RCC 7860 (cell line): ENCODE measurements around the gene PPP1R37.

Source experiments
- DNase-seq: peaks from one replicate; pipeline ENCODE4 v3.0.0-alpha.2; 2015; ENCODE audit warnings: low spot score
- FAIRE-seq: peaks from 2 replicates; lab custom pipeline; 2012; peaks lifted over from hg19 to GRCh38; lab: Jason Lieb, UNC

Gene PPP1R37

DNA sequence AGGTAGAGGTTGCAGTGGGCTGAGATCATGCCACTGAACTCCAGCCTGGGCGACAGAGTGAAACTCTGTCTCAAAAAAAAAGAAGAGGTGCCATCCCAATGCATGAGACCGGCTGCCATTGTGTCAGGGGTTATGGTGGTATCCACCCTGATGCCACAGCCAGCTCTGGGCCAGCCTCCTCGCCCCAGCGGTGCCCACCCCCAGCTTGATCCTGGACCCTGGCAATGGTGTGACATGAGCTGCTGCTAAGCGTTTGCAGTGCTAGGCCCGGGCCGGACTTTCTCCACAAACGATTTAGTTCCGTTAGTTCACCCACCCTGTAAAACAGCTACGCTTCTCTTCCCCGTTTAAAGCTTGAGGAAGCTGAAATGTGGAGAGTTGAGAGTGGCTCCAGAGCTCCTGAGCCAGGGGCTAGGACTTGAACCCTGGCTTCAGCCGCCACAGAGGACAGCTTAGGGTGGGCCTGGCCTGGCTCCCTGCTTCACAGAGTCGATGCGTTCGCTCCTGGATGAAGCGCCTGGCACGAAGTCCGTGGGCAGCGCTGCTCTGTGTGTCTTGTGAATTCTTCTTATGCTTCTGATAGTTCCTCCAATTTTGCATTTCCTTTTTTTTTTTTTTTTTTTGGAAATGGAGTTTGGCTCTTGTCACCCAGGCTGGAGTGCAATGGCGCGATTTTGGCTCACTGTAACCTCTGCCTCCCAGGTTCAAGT lies 42.4 kb downstream of the PPP1R37 start:
- FAIRE-seq (no peak), DNase-seq (no peak)

DNA sequence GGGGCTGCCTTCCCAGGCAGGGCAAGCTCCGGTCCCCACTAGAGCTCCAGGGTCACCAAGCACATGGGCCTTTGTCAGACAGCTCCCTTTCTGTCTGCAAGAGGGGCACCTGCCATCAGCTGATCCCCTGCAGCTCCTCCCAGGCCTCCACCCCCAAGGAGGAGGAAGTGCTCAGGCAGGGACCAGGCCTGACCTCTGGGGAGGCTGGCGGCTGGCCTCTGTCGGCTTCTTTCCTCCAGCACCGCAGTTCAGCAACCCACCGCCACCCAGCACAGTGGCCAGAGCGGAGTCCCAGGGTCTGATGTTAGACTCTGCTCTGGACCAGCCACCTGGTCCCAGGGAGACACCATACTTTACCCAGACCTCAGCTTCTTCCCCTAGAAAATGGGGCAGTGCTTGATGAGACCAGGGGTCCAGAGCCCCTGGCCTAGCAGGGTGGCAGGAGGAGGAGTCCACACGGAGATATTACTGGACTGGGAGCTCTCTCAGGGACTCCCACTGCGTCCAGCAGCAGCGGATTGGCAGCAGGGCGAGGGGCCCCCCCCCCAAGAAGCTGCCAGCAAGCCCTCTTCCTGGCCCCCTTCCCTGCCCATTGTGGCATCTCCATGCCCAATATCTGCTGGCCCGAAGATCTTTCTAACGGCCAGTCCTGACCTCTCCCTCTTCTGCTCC lies 43.7 kb downstream of the PPP1R37 start:
- no peak for DNase-seq
- FAIRE-seq, result no peak

DNA sequence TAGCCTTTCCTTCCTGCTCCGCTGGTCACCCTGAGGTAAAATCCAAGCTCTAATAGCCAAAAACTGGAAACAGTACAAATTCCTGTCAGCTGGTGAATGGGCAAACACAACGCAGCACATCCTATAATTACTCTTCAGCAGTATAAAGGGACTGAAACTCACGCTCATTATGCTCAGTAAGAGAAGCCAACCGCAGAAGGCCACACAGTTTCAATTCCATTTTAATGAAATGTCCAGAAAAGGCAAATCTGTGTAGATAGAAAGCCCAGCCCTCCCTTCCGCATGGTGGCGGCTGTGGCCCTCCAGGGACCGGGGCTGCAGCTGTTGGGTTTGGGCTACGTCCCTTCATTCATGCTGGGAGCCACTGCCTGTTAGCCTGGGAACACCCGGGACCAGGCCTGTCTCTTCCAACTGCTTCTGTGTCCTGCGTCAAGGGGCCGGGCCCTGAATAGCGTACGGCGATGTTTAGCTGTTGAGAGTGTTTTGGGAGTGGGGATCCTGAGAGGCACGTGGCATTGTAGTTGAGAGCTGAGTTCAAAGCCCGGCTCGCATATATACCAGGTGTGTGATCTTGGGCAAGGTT lies 44.3 kb downstream of the PPP1R37 start:
- FAIRE-seq (no peak), DNase-seq (no peak)

GRCh38 chr19:45138303-45138751 lies 45.3 kb downstream of the PPP1R37 start:
- no peak for DNase-seq
- FAIRE-seq, result no peak

DNA sequence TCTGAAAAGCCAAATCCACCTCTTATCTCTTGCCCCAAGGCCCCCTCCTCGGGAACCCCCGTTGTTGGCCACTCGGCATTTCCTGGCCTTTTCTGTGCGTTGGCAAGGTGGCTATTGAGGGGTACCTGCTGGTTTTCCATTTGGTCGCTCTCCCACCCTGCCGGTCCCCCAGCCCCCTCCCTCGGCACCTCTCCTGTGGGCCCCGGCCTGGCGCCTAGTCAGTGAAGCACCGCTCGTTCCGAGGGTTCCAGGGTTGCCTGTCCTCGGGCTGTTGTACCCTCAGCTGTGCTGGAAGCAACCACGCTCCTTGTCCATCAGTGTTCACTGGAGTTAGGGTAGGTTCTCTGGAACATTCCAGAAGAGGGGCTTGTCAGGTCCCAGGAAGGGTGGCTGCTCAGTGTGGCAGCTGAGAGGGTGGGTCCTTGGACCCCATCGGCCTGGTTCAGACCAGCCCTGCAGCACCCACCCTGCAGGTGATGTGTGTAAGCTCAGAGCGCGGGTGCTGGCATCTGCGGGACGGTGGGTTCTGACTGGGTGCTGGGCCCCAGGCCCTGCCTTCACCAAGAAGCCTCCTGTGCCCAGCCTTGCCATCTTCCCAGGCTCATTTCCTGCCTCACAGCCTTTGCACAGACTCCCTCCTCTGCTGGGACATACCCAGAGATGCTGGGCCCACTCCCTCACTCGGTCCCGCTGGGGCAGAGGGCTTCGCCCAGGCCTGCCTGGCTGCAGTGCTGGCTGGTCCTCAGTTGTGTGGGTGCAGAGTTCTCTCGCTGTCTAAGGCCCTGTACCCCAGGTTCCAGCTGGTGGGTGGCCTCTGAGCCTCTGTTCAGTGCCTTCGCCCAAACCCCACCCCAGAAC lies 46.5 kb downstream of the PPP1R37 start:
- FAIRE-seq (no peak), DNase-seq (no peak)

DNA sequence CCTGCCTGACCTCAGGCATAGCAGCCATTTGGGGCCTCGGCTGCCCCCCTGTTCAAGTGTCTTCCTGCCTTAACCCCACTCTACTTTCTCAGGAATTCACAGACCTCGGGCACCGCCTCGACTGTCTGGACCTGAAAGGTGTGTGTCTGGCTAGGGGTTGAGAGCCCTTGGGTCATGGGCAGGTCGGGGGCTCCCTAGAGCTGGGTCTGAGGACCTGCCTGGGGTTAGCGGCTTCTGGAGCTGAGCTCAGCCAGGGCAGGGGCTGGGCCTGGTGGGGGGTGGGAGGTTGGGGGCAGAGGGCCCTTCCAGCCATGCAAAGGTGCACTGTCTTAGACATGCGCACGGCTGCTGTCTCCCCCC lies 47.1 kb downstream of the PPP1R37 start:
- DNase-seq (no peak), FAIRE-seq (no peak)

- FAIRE-seq, result no peak
- no peak for DNase-seq
Observed at GRCh38 chr19:45140533-45140932, 47.6 kb downstream of the PPP1R37 start.

DNA sequence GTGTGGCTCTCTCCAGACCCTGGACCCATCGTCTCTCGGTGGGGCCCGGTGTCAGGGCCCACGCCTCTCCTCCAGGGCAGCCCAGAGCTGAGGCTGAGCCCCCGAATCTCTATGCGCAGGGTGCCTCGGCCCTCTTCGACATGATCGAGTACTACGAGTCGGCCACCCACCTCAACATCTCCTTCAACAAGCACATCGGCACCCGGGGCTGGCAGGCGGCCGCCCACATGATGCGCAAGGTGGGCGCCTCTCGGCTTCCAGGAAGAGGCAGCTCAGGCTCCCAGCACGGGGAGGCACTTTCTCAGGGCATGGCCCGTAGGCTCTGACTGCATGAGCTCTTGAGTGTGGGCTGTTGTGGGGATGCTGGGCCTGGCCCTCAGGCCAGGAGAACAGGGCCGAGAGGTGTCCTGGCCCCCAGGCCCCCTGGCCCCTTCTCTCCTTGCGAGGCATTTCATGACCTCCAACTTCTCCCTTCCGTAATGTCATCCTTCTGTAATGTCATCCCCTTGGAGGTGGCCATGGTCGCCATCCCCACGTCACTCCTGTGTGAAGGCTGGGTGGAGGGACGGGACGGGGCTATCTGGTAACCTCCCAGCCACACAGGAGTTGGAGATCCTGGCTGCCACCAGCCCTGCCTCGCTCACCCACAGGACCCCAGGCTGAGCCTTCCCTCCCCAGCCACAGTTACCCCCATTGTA lies 48.4 kb downstream of the PPP1R37 start:
- no peak for DNase-seq
- no peak for FAIRE-seq

GRCh38 chr19:45142016-45142725 lies 49.2 kb downstream of the PPP1R37 start:
- DNase-seq (no peak), FAIRE-seq (no peak)

DNA sequence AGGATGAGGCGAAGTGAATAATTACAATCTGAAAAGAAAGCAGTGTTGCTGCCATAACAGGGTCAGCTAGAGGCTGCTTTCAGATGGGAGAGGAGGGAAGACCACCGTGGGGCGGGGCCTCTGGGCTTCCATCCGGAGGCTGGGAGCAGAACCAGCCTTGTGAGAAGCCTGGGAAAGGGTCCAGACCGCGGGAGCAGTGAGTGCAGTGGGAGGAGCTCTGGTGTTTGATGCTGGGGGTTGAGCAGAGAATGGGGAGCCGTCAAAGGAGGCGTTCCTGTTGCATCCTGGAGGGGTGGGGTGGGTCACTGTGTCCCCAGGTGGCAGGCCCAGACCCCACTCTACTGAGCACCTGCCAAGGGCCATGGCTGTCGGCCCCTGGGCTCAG lies 49.7 kb downstream of the PPP1R37 start:
- DNase-seq (no peak), FAIRE-seq (no peak)

GRCh38 chr19:45144431-45145269 lies 51.7 kb downstream of the PPP1R37 start:
- FAIRE-seq (no peak), DNase-seq (no peak)

DNA sequence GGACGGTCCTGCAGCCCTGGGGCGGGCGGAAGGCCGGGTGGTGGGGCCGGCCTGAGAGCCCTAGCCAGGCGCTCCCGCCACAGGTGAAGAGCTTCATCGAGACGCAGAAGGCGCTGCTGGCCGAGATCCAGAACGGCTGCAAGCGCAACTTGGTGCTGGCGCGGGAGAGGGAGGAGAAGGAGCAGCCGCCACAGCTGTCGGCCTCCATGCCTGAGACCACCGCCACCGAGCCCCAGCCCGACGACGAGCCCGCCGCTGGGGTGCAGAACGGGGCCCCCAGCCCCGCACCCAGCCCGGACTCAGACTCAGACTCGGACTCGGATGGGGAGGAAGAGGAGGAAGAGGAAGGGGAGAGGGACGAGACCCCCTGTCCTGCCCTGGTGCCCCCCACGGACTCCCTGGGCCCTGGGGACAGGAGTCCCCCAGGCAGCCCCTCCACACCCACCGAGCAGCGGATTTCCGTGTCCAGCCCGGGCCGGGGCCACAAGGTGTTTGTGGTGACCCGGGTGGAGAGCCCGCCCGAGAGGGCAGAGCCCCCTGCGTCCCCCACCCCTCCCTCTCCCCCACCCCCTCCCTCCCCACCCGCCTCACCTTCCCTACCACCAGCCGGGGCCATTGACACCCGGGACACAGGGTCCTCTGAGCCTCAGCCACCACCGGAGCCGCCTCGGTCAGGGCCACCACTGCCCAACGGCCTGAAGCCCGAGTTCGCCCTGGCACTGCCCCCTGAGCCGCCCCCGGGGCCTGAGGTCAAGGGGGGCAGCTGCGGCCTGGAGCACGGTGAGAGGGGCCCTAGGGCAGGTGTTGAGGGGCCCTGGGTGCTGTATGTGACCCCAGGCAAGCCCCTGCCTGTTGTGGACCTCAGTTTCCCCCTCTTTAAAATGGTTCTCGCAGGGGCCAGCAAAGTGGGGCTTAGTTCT lies 52.6 kb downstream of the PPP1R37 start:
- DNase-seq (no peak), FAIRE-seq (no peak)

DNA sequence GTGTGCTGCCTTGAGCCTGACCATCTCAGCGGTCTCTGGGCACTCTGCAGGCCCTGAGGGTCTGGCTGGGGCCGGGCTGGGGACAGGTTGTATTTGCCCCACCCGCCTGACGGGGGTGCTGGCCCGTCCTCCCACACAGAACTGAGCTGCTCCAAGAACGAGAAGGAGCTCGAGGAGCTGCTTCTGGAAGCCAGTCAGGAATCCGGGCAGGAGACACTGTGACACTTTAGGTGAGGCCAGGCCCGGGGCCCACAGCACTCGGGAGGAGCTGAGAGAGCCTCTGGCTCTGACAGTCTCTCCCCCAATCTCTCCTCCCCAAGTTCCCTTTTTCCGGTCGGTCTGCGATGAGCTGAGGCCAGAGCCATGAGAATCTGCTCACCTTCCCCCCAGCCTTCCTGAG lies 53.3 kb downstream of the PPP1R37 start:
- no peak for DNase-seq
- no peak for FAIRE-seq

DNA sequence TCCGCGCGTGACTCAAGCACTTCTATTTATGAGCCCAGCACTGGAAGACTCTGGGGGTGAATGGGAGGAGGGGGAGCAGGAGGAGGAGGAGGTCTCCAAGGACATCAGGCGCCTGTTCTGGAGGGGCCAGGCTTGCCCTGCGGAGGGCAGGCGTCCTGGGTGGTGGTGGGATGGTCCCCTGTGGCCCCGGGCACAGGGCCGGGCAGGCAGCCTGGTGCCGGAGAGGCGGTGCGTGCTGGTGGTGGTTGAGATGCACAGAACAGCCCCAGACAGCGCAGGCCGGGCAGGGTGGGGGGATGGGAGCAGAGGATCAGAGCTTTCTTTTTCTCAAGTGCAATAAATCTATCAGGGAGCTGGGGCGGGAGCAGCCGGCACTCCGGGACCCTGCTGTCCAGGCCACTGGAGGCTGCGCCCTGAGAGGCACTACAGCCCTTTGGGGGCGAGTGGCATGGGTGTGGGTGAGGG lies 53.8 kb downstream of the PPP1R37 start:
- DNase-seq, result no peak
- no peak for FAIRE-seq

DNA sequence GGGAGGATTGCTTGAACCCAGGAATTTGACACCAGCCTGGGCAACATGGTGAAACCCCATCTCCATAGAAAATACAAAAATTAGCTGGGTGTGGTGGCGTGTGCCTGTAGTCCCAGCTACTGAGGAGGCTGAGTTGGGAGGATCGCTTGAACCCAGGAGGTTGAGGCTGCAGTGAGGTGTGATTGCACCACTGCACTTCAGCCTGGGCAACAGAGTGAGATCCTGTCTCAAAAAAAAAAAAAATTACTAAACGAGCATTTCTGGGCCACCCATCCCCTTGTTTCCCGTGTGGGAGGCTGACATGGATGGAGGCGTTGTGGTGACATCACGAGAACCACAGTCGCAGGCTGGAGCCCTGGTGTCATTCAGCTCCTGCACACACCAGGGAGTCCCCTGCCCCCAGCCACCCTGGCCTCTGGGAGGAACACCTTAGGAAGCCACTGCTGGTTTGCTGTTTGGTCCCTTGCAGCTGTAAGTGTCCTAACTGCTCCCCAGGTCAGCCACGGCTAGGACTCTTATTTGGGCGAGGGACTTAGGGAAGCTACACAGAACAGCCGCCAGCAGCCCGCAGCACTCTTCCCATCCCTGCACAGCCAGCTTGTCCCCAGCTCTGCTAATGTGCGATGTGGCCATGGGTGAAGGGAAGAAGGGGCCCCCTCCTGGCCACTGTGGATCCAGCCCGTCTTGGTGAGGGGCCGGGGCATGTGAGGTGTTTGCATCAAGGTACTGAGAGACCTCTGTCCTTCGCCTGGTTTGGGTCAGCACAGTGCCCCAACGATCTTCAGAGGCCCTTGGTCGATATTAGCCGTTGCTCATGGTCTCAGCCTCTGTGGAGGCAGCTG lies 55.1 kb downstream of the PPP1R37 start:
- DNase-seq, result no peak
- FAIRE-seq, result no peak

GRCh38 chr19:45149129-45149528 lies 56.1 kb downstream of the PPP1R37 start:
- FAIRE-seq (no peak), DNase-seq (no peak)

DNA sequence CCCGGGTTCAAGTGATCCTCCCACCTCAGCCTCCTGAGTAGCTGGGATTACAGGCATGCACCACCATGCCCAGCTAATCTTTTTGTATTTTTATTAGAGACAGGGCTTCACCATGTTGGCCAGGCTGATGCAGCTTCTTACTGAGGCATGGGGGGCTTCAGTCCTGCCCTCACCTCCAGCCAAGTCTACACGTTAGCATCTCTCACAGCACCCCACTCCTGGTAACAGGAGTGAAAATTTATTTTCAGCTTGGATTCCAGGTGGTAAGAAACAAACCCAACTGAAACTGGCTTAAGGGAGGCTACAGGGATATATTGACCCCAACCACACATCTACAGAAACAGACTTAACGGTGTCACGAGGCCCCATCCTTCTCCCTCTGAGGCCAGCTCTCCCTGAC lies 57.2 kb downstream of the PPP1R37 start:
- FAIRE-seq, result no peak

More for the DNA sequence above, 57.2 kb downstream of the PPP1R37 start:
- DNase-seq, result no peak
